ENCODE results near the gene PLD3. TPM values are rescaled to one million over a fixed set of nuclear protein-coding genes. Genes with fewer than 3 reads are reported as not detected.

The PLD3 gene
- total RNA-seq, 1 experiment from 2014 or later = 95.4 TPM

DNA sequence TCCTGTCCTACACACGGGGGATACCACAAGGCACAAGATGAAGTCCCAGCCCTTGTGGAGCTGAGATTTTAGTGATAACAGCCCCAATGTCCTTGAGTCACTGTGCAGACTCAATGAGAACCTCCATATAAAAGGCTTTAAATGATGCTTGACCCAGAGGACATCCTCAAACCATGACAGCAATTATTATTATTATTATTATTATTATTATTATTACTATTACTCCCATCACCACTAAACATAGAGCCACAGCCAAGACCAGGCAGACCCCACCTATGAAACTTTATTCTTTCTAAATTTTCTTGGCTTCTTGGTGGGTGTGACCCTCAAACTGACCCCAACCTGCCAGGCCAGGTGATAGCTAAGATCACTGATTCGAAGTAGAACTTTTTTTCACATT is 11.4 kb upstream of the PLD3 start:
- no peaks in the 10 kb centered on the region for H3K27me3 ChIP-seq (ENCODE audit: low read length)
- no peaks in the 10 kb centered on the region for H3K79me2 ChIP-seq (ENCODE audit: low read length)
- ChIA-PET CTCF (no interaction called here), POLR2A (ENCODE audit: unreplicated experiment) (no interaction called here)
- no peak overlapping the region for H3K4me2 ChIP-seq (ENCODE audit: low read length)
- no peaks in the 10 kb centered on the region for H3K9me3 ChIP-seq (ENCODE audit: low read length)
- intact Hi-C loops (cut with micrococcal nuclease) = no loop called here
- H3K4me1 ChIP-seq (ENCODE audit: insufficient read depth, low read length) = no peaks in the 10 kb centered on the region
- no peak overlapping the region for H3K27ac ChIP-seq (ENCODE audit: low read length)
- BruUV-seq (replicated peaks) = no TSS peak
- no peaks in the 10 kb centered on the region for H3F3A ChIP-seq (ENCODE audit: low read length, unreplicated experiment)
- ATAC-seq = no peak
- no peaks in the 10 kb centered on the region for H4K20me1 ChIP-seq (ENCODE audit: low read length)
- peaks cover 3% of the 10 kb centered on the region; the same call in 1 of the 2 replicates for H3K36me3 ChIP-seq (ENCODE audit: low read depth, low read length)
- no peaks in the 10 kb centered on the region for H3K9me2 ChIP-seq (replicated peaks; ENCODE audit: low read length)
- H3K9ac ChIP-seq (ENCODE audit: low read length) = no peak overlapping the region
- H3K4me3 ChIP-seq (ENCODE audit: low read length) = no peak overlapping the region
- no peak overlapping the region for H2AFZ ChIP-seq (ENCODE audit: low read length)
- DNase-seq = no peak
- TF ChIP-seq EZH2 (IDR thresholded peaks at IDR 0.05; ENCODE audit: low read length, unreplicated experiment) (no peak), EZH2phosphoT487 (IDR thresholded peaks at IDR 0.05; ENCODE audit: borderline replicate concordance, low read length) (no peak)
- TF ChIP-seq, protein P1, sequence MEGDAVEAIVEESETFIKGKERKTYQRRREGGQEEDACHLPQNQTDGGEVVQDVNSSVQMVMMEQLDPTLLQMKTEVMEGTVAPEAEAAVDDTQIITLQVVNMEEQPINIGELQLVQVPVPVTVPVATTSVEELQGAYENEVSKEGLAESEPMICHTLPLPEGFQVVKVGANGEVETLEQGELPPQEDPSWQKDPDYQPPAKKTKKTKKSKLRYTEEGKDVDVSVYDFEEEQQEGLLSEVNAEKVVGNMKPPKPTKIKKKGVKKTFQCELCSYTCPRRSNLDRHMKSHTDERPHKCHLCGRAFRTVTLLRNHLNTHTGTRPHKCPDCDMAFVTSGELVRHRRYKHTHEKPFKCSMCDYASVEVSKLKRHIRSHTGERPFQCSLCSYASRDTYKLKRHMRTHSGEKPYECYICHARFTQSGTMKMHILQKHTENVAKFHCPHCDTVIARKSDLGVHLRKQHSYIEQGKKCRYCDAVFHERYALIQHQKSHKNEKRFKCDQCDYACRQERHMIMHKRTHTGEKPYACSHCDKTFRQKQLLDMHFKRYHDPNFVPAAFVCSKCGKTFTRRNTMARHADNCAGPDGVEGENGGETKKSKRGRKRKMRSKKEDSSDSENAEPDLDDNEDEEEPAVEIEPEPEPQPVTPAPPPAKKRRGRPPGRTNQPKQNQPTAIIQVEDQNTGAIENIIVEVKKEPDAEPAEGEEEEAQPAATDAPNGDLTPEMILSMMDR (conservative IDR thresholded peaks at IDR 0.05; ENCODE audit: low read depth, low read length) = no peak

DNA sequence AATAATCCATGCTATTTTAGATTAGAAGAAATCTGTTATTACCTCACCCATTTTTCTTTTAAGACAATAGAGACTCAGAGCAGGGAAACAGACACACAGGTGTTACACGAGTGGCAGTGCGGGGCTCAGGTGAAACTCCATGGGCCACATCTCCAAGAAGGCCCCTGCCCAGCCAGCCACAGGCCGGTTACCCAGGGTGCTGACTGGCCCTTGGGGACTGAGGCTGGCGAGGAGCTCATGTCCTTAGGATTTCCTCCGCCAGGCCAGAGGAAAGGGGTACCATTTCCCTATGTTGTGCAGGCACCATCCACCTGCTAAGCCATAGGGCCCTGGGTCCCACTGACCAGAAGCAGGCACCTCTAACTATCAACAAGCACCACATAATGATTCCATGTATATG is 10.9 kb upstream of the PLD3 start:
- Histone ChIP-seq H3K4me2 (ENCODE audit: low read length) (no peak overlapping the region), H3F3A (ENCODE audit: low read length, unreplicated experiment) (no peaks in the 10 kb centered on the region), H3K36me3 (ENCODE audit: low read depth, low read length) (peaks cover 2% of the 10 kb centered on the region; the same call in 1 of the 2 replicates), H3K9me3 (ENCODE audit: low read length) (no peaks in the 10 kb centered on the region), H3K9me2 (replicated peaks; ENCODE audit: low read length) (no peaks in the 10 kb centered on the region), H3K27ac (ENCODE audit: low read length) (no peak overlapping the region), H3K9ac (ENCODE audit: low read length) (no peak overlapping the region), H2AFZ (ENCODE audit: low read length) (no peak overlapping the region), H3K4me1 (ENCODE audit: insufficient read depth, low read length) (no peaks in the 10 kb centered on the region), H3K27me3 (ENCODE audit: low read length) (no peaks in the 10 kb centered on the region), H3K4me3 (ENCODE audit: low read length) (no peak overlapping the region), H4K20me1 (ENCODE audit: low read length) (no peaks in the 10 kb centered on the region), H3K79me2 (ENCODE audit: low read length) (no peaks in the 10 kb centered on the region)
- no TSS peak for BruUV-seq (replicated peaks)
- ChIA-PET POLR2A (ENCODE audit: unreplicated experiment) (no interaction called here), CTCF (no interaction called here)
- TF ChIP-seq EZH2phosphoT487 (IDR thresholded peaks at IDR 0.05; ENCODE audit: borderline replicate concordance, low read length) (no peak), EZH2 (IDR thresholded peaks at IDR 0.05; ENCODE audit: low read length, unreplicated experiment) (no peak)
- TF ChIP-seq, protein P1 (conservative IDR thresholded peaks at IDR 0.05; ENCODE audit: low read depth, low read length) = no peak
- intact Hi-C loops (cut with micrococcal nuclease) = no loop called here
- DNase-seq (no peak), ATAC-seq (no peak)

DNA sequence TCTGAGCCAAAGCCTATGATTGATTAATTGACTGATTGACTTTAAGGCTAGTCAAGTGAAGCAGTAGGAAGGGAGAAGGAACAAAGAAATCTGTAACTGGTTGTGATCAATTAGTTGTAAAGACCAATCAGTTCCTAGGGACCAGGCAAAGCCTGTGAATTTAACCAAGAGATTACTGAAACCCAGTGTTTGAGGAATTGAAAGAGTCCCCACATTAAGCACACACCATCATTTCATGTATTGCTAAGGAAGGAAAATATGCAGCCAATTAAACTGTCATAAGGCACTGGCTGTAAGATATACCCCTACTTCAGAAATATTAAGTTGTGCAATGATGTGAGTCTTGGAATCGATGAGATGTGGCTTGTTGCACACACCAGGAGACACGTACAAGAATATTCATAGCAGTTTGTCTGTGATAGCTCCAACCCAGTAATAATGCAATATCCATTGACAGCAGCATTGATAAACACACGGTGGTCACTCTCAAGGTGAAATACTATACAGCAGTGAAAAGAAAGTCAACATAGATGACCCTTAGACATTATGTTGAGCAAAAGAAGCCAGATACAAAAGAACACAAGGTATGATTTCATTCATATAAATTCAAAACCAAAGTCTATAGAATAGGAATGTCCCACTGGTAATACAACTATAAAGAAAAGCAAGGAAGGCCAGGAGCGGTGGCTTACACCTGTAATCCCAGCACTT is 9.3 kb upstream of the PLD3 start:
- Histone ChIP-seq H3K4me3 (ENCODE audit: low read length) (no peak overlapping the region), H3K27ac (ENCODE audit: low read length) (no peak overlapping the region), H3K4me1 (ENCODE audit: insufficient read depth, low read length) (no peaks in the 10 kb centered on the region), H3K9ac (ENCODE audit: low read length) (no peak overlapping the region), H3K9me2 (replicated peaks; ENCODE audit: low read length) (no peaks in the 10 kb centered on the region), H2AFZ (ENCODE audit: low read length) (no peak overlapping the region), H3F3A (ENCODE audit: low read length, unreplicated experiment) (no peaks in the 10 kb centered on the region), H3K9me3 (ENCODE audit: low read length) (no peaks in the 10 kb centered on the region), H3K27me3 (ENCODE audit: low read length) (no peaks in the 10 kb centered on the region), H4K20me1 (ENCODE audit: low read length) (no peaks in the 10 kb centered on the region), H3K4me2 (ENCODE audit: low read length) (no peak overlapping the region), H3K79me2 (ENCODE audit: low read length) (no peaks in the 10 kb centered on the region), H3K36me3 (ENCODE audit: low read depth, low read length) (no peaks in the 10 kb centered on the region)
- intact Hi-C loops (cut with micrococcal nuclease) = no loop called here
- ChIA-PET POLR2A (ENCODE audit: unreplicated experiment) (interaction anchor here (0.7 kb wide), 1 partner anchor 898 kb away, joined by 24 read pairs; no protein-coding TSS in a partner anchor), CTCF (no interaction called here)
- no peak for TF ChIP-seq EZH2phosphoT487 (IDR thresholded peaks at IDR 0.05; ENCODE audit: borderline replicate concordance, low read length)
- TF ChIP-seq EZH2 (IDR thresholded peaks at IDR 0.05; ENCODE audit: low read length, unreplicated experiment) = no peak
- TF ChIP-seq, protein P1 (conservative IDR thresholded peaks at IDR 0.05; ENCODE audit: low read depth, low read length) = no peak
- DNase-seq = no peak
- no peak for ATAC-seq
- BruUV-seq (replicated peaks) = no TSS peak
